Naive thymus-derived CD8-positive, alpha-beta T cell (primary cell): Measurements from ENCODE around the gene PTGES2. TPM values are rescaled to one million over a fixed set of nuclear protein-coding genes. Genes with fewer than 3 reads are reported as not detected.

Source experiments
- ATAC-seq, 2 donors: fragments of 150-1000 bp; cut with Tn5 transposase in 1 of 2; sonication (Bioruptor Pico), chemical (Tn5 transposase) in 1 of 2; 1 replicate in 1 of 2; 2 replicates in 1 of 2; pipeline ENCODE4 v1.10.0; 2021; ENCODE audit warnings: mild to moderate bottlenecking in 2 of 2, moderate library complexity in 2 of 2
- POLR2A ChIA-PET: fragments of 350-600 bp; sonication (Branson Sonifier 250); formaldehyde crosslinking; loops from one replicate; lab custom pipeline; 2021; ENCODE audit warnings: antibody characterized with exemption; lab: Charles Lee
- DNase-seq, 10 donors: peaks; one replicate each; pipeline versions ENCODE4 v3.0.0 to v3.0.0-alpha.2; 2020 to 2022
- H3K27ac Mint-ChIP-seq, 10 donors: one replicate each; pipeline ENCODE4 v1.8.0; 2020 to 2022; ENCODE audit warnings: mild to moderate bottlenecking in 10 of 10, mixed read lengths in 10 of 10, moderate library complexity in 4 of 10, inconsistent platforms in 1 of 10
- H3K27me3 Mint-ChIP-seq, 5 donors: one replicate each; pipeline ENCODE4 v1.8.0; 2021 to 2022; ENCODE audit warnings: mixed read lengths in 5 of 5
- H3K36me3 Mint-ChIP-seq, 3 donors: one replicate each; pipeline ENCODE4 v1.8.0; 2020 to 2022; ENCODE audit warnings: mixed read lengths in 3 of 3, mild to moderate bottlenecking in 2 of 3, inconsistent platforms in 1 of 3
- H3K4me1 Mint-ChIP-seq, 4 donors: one replicate each; pipeline ENCODE4 v1.8.0; 2021 to 2022; ENCODE audit warnings: mixed read lengths in 4 of 4
- H3K4me3 Mint-ChIP-seq, 10 donors: one replicate each; pipeline ENCODE4 v1.8.0; 2020 to 2022; ENCODE audit warnings: mild to moderate bottlenecking in 10 of 10, mixed read lengths in 10 of 10, moderate library complexity in 6 of 10, inconsistent platforms in 1 of 10
- H3K9me3 Mint-ChIP-seq, 9 donors: one replicate each; pipeline ENCODE4 v1.8.0; 2020 to 2022; ENCODE audit warnings: mixed read lengths in 9 of 9, mild to moderate bottlenecking in 3 of 9, inconsistent platforms in 1 of 9, moderate library complexity in 1 of 9
- polyA plus RNA-seq, 3 donors: library from polyadenylated mRNA; unstranded; fragments of 300-500 nt; fragmentation: Illumina TruSeq; gene quantifications; one replicate each; pipeline ENCODE4 v1.2.3, GENCODE V29; 2021
- total RNA-seq, 8 experiments: library from RNA in 2 of 8; stranded (reverse) in 2 of 8; gene quantifications; one replicate each; pipeline ENCODE4 v1.2.3 and lab custom pipeline; 2021 to 2026

PTGES2 gene
- total and polyA plus RNA-seq, 5 experiments from 2014 or later = 28.9 to 75.6 (median 49.8) TPM

- Mint-ChIP-seq H3K4me1 (peaks cover 20 to 70% (median 52%) of the 10 kb centered on the region in 4 donors), H3K9me3 (no peaks in the 10 kb centered on the region), H3K27ac (peak overlapping the region; percentile 56 to 92 (median 82)), H3K27me3 (no peaks in the 10 kb centered on the region), H3K4me3 (peak overlapping the region in 8 of 10 donors; percentile 19 to 66 (median 48)), H3K36me3 (peaks cover 0 to 67% (median 17%) of the 10 kb centered on the region in 3 donors)
- DNase-seq (peak in 5 of 10 donors; percentile 34 to 51 (median 45)), ATAC-seq (peak; percentile 61 to 70)
- POLR2A ChIA-PET = interaction anchor here (1.0 to 3.2 kb wide), 6 partner anchors 11 to 69 kb away, joined by 3 to 15 read pairs (median 4); partner anchors contain the start of genes BBLN, NAIF1 and SLC25A25
Measured at GRCh38 chr9:128103589-128103962, 24.0 kb downstream of the PTGES2 start.

- Mint-ChIP-seq H3K36me3 (peaks cover 0 to 63% (median 17%) of the 10 kb centered on the region in 3 donors), H3K27me3 (no peaks in the 10 kb centered on the region), H3K9me3 (no peaks in the 10 kb centered on the region), H3K4me3 (peak overlapping the region in 7 of 10 donors; percentile 19 to 66 (median 50)), H3K4me1 (peaks cover 23 to 76% (median 57%) of the 10 kb centered on the region in 4 donors), H3K27ac (peak overlapping the region in 9 of 10 donors; percentile 64 to 92 (median 83))
- POLR2A ChIA-PET = interaction anchor here (0.5 to 3.2 kb wide), 8 partner anchors 10 to 112 kb away, joined by 3 to 15 read pairs (median 4); partner anchors contain the start of genes BBLN, NAIF1 and SLC25A25
- DNase-seq (no peak), ATAC-seq (peak; percentile 3 to 17)
Measured at GRCh38 chr9:128102861-128103588, 24.5 kb downstream of the PTGES2 start.

- DNase-seq = no peak
- Mint-ChIP-seq H3K36me3 (peaks cover 0 to 58% (median 17%) of the 10 kb centered on the region in 3 donors), H3K27me3 (no peaks in the 10 kb centered on the region), H3K27ac (peak overlapping the region in 4 of 10 donors; percentile 64 to 92 (median 74)), H3K9me3 (no peaks in the 10 kb centered on the region), H3K4me3 (no peak overlapping the region), H3K4me1 (peaks cover 24 to 80% (median 60%) of the 10 kb centered on the region in 4 donors)
- no peak for ATAC-seq
- POLR2A ChIA-PET = interaction anchor here (0.6 to 3.2 kb wide), 6 partner anchors 14 to 1369 kb away, joined by 3 to 15 read pairs (median 4); partner anchors contain the start of genes BBLN, NAIF1 and SLC25A25
Measured at GRCh38 chr9:128102196-128102595, 25.3 kb downstream of the PTGES2 start.

GRCh38 chr9:128101690-128102089 lies 25.8 kb downstream of the PTGES2 start:
- H3K36me3 Mint-ChIP-seq = peaks cover 0 to 56% (median 17%) of the 10 kb centered on the region in 3 donors
- H3K27ac Mint-ChIP-seq = peak overlapping the region in 2 of 10 donors; percentile 72 to 77
- H3K27me3 Mint-ChIP-seq = no peaks in the 10 kb centered on the region
- no peaks in the 10 kb centered on the region for H3K9me3 Mint-ChIP-seq
- DNase-seq = no peak
- H3K4me3 Mint-ChIP-seq = no peak overlapping the region
- H3K4me1 Mint-ChIP-seq = peaks cover 22 to 82% (median 60%) of the 10 kb centered on the region in 4 donors
- ATAC-seq = no peak
- POLR2A ChIA-PET = interaction anchor here (0.6 to 2.1 kb wide), 3 partner anchors 37 to 1369 kb away, joined by 3 to 7 read pairs (median 4); no protein-coding TSS in a partner anchor

GRCh38 chr9:128101231-128101661 lies 26.3 kb downstream of the PTGES2 start:
- no peaks in the 10 kb centered on the region for H3K27me3 Mint-ChIP-seq
- peak overlapping the region in 7 of 10 donors; percentile 3 to 82 (median 60) for H3K27ac Mint-ChIP-seq
- POLR2A ChIA-PET = interaction anchor here (2.0 to 4.7 kb wide), 3 partner anchors 34 to 39 kb away, joined by 6 to 23 read pairs (median 7); partner anchors contain the start of genes NAIF1 and SLC25A25

GRCh38 chr9:128100581-128100980 lies 26.9 kb downstream of the PTGES2 start:
- Mint-ChIP-seq H3K27ac (peak overlapping the region in 7 of 10 donors; percentile 37 to 90 (median 82)), H3K4me3 (peak overlapping the region in 2 of 10 donors; percentile 62 to 73), H3K9me3 (no peaks in the 10 kb centered on the region), H3K36me3 (peaks cover 0 to 45% (median 13%) of the 10 kb centered on the region in 3 donors), H3K27me3 (no peaks in the 10 kb centered on the region), H3K4me1 (peaks cover 22 to 80% (median 60%) of the 10 kb centered on the region in 4 donors)
- DNase-seq = no peak
- ATAC-seq = no peak
- POLR2A ChIA-PET = interaction anchor here (0.6 to 4.7 kb wide), 9 partner anchors 9 to 442 kb away, joined by 3 to 23 read pairs (median 6); partner anchors contain the start of genes NAIF1 and SLC25A25

More at GRCh38 chr9:128101231-128101661, 26.3 kb downstream of the PTGES2 start:
- no peak for DNase-seq
- no peak for ATAC-seq
- peaks cover 21 to 81% (median 61%) of the 10 kb centered on the region in 4 donors for H3K4me1 Mint-ChIP-seq
- no peaks in the 10 kb centered on the region for H3K9me3 Mint-ChIP-seq
- peak overlapping the region in 4 of 10 donors; percentile 22 to 56 (median 28) for H3K4me3 Mint-ChIP-seq
- H3K36me3 Mint-ChIP-seq = peaks cover 0 to 52% (median 13%) of the 10 kb centered on the region in 3 donors

- DNase-seq (no peak), ATAC-seq (no peak)
- H3K4me3 Mint-ChIP-seq = peak overlapping the region in 9 of 10 donors; percentile 18 to 73 (median 52)
- POLR2A ChIA-PET = interaction anchor here (0.6 to 4.7 kb wide), 11 partner anchors 8 to 315 kb away, joined by 3 to 23 read pairs (median 5); partner anchors contain the start of genes NAIF1 and SLC25A25
- H3K27me3 Mint-ChIP-seq = no peaks in the 10 kb centered on the region
- peak overlapping the region in 8 of 10 donors; percentile 37 to 90 (median 81) for H3K27ac Mint-ChIP-seq
- H3K36me3 Mint-ChIP-seq = peaks cover 0 to 41% (median 14%) of the 10 kb centered on the region in 3 donors
- no peaks in the 10 kb centered on the region for H3K9me3 Mint-ChIP-seq
- H3K4me1 Mint-ChIP-seq = peaks cover 24 to 83% (median 63%) of the 10 kb centered on the region in 4 donors
Measured at GRCh38 chr9:128099932-128100491, 27.5 kb downstream of the PTGES2 start.

- Mint-ChIP-seq H3K27me3 (no peaks in the 10 kb centered on the region), H3K4me1 (peaks cover 28 to 87% (median 68%) of the 10 kb centered on the region in 4 donors), H3K9me3 (no peaks in the 10 kb centered on the region), H3K27ac (peak overlapping the region; percentile 37 to 93 (median 73)), H3K4me3 (peak overlapping the region in 9 of 10 donors; percentile 43 to 73 (median 56)), H3K36me3 (peaks cover 0 to 42% (median 16%) of the 10 kb centered on the region in 3 donors)
- ATAC-seq = peak; percentile 31 to 50
- DNase-seq = no peak
- POLR2A ChIA-PET = interaction anchor here (0.6 to 4.7 kb wide), 10 partner anchors 7 to 314 kb away, joined by 3 to 23 read pairs (median 4); partner anchors contain the start of genes NAIF1 and SLC25A25
Measured at GRCh38 chr9:128099231-128099931, 28.1 kb downstream of the PTGES2 start.

- Mint-ChIP-seq H3K4me3 (peak overlapping the region; percentile 32 to 87 (median 62)), H3K36me3 (peaks cover 0 to 38% (median 15%) of the 10 kb centered on the region in 3 donors), H3K27me3 (no peaks in the 10 kb centered on the region), H3K27ac (peak overlapping the region; percentile 43 to 95 (median 86)), H3K9me3 (no peaks in the 10 kb centered on the region), H3K4me1 (peaks cover 29 to 87% (median 67%) of the 10 kb centered on the region in 4 donors)
- POLR2A ChIA-PET = interaction anchor here (0.6 to 4.7 kb wide), 9 partner anchors 8 to 314 kb away, joined by 3 to 23 read pairs (median 4); partner anchors contain the start of genes NAIF1 and SLC25A25
- peak; percentile 66 to 69 for ATAC-seq
- peak in 9 of 10 donors; percentile 32 to 87 (median 68) for DNase-seq
Measured at GRCh38 chr9:128098297-128099230, 29.0 kb downstream of the PTGES2 start.

- no peak for DNase-seq
- Mint-ChIP-seq H3K4me1 (peaks cover 31 to 87% (median 69%) of the 10 kb centered on the region in 4 donors), H3K36me3 (peaks cover 0 to 29% (median 13%) of the 10 kb centered on the region in 3 donors), H3K4me3 (peak overlapping the region in 9 of 10 donors; percentile 32 to 87 (median 62)), H3K9me3 (no peaks in the 10 kb centered on the region), H3K27me3 (no peaks in the 10 kb centered on the region), H3K27ac (peak overlapping the region; percentile 43 to 95 (median 86))
- ATAC-seq = no peak
- POLR2A ChIA-PET = interaction anchor here (0.6 to 4.7 kb wide), 12 partner anchors 9 to 122 kb away, joined by 3 to 23 read pairs (median 4); partner anchors contain the start of genes EEIG1, NAIF1 and SLC25A25
Measured at GRCh38 chr9:128097543-128098296, 29.8 kb downstream of the PTGES2 start.
